Mesendoderm (in vitro differentiated cells): ENCODE data around the gene ZDHHC22.

Source experiments
- DNase-seq: peaks from one replicate; pipeline ENCODE4 v3.0.0; 2013
- H2AK5ac ChIP-seq: 2 replicates; pipeline ENCODE4 v1.6.1; 2013; ENCODE audit warnings: low read length, inconsistent platforms
- H2BK120ac ChIP-seq: 2 replicates; pipeline ENCODE4 v1.6.1; 2013; ENCODE audit warnings: low read depth, mild to moderate bottlenecking, low read length, moderate library complexity, mixed read lengths
- H2BK15ac ChIP-seq: replicated peaks from 2 replicates; pipeline ENCODE4 v1.6.1; 2013; ENCODE audit warnings: low read depth, mild to moderate bottlenecking, moderate library complexity
- H2BK5ac ChIP-seq: 2 replicates; pipeline ENCODE4 v1.6.1; 2013; ENCODE audit warnings: low read length, inconsistent platforms
- H3K18ac ChIP-seq: 2 replicates; pipeline ENCODE4 v1.6.1; 2013; ENCODE audit warnings: mild to moderate bottlenecking, low read length, mixed read lengths
- H3K23ac ChIP-seq: one replicate; pipeline ENCODE4 v1.6.1; 2013; ENCODE audit warnings: low read length
- H3K27ac ChIP-seq: 2 replicates; pipeline ENCODE4 v1.5.1; 2013; ENCODE audit warnings: low read depth, mild to moderate bottlenecking, inconsistent platforms, low read length, moderate library complexity
- H3K27me3 ChIP-seq: 2 replicates; pipeline ENCODE4 v1.6.1; 2013; ENCODE audit warnings: low read length, control low read depth, mild to moderate bottlenecking, inconsistent platforms; ENCODE audit not compliant: insufficient read depth, poor library complexity
- H3K36me3 ChIP-seq: 2 replicates; pipeline ENCODE4 v1.6.1; 2013; ENCODE audit warnings: low read length, inconsistent platforms; ENCODE audit not compliant: control insufficient read depth, insufficient read depth
- H3K4ac ChIP-seq: one replicate; pipeline ENCODE4 v1.6.1; 2013; ENCODE audit warnings: low read depth, mild to moderate bottlenecking, low read length, moderate library complexity
- H3K4me1 ChIP-seq: 2 replicates; pipeline ENCODE4 v1.6.1; 2013; ENCODE audit warnings: low read depth, low read length, inconsistent platforms; ENCODE audit not compliant: control insufficient read depth
- H3K4me2 ChIP-seq: 2 replicates; pipeline ENCODE4 v1.6.1; 2013; ENCODE audit warnings: low read length
- H3K4me3 ChIP-seq: 2 replicates; pipeline ENCODE4 v1.5.1; 2013; ENCODE audit warnings: mild to moderate bottlenecking, low read length
- H3K56ac ChIP-seq: one replicate; pipeline ENCODE4 v1.6.1; 2013; ENCODE audit warnings: low read length
- H3K79me1 ChIP-seq: 2 replicates; pipeline ENCODE4 v1.6.1; 2013; ENCODE audit warnings: low read length, inconsistent platforms
- H3K79me2 ChIP-seq: 2 replicates; pipeline ENCODE4 v1.6.1; 2013; ENCODE audit warnings: mild to moderate bottlenecking, low read length; ENCODE audit not compliant: control insufficient read depth, insufficient read depth
- H3K9ac ChIP-seq: 2 replicates; pipeline ENCODE4 v1.6.1; 2013; ENCODE audit warnings: low read length, inconsistent platforms
- H4K5ac ChIP-seq: one replicate; pipeline ENCODE4 v1.6.1; 2013; ENCODE audit warnings: low read length
- H4K8ac ChIP-seq: one replicate; pipeline ENCODE4 v1.6.1; 2013; ENCODE audit warnings: low read depth, mild to moderate bottlenecking, control low read depth, low read length, moderate library complexity
- WGBS: extraction: QIAGEN DNeasy Blood & Tissue Kit; methylation state at CpG from one replicate; pipeline ENCODE4 v1.1.7; 2013; ENCODE audit warnings: low lambda C conversion rate, missing lambda C conversion rate; ENCODE audit not compliant: insufficient coverage; ENCODE audit errors: extremely low coverage; 5-methylcytosine and 5-hydroxymethylcytosine counted together

Gene ZDHHC22

GRCh38 chr14:77128414-77128891 lies 13.1 kb downstream of the ZDHHC22 start:
- H4K5ac ChIP-seq = no peak overlapping the region
- no peak overlapping the region for H3K27ac ChIP-seq
- no peaks in the 10 kb centered on the region for H3K36me3 ChIP-seq
- H3K9ac ChIP-seq = no peak overlapping the region
- DNase-seq = no peak
- no peak overlapping the region for H2BK15ac ChIP-seq
- H3K23ac ChIP-seq = no peak overlapping the region
- no peaks in the 10 kb centered on the region for H3K79me1 ChIP-seq
- H3K4me2 ChIP-seq = no peak overlapping the region
- no peak overlapping the region for H3K4me3 ChIP-seq
- no peaks in the 10 kb centered on the region for H3K79me2 ChIP-seq
- WGBS = no CpG with 5 or more reads among the region's 6 CpGs
- no peaks in the 10 kb centered on the region for H3K27me3 ChIP-seq
- H2BK5ac ChIP-seq = no peak overlapping the region
- no peak overlapping the region for H3K4ac ChIP-seq
- no peak overlapping the region for H3K56ac ChIP-seq
- H2AK5ac ChIP-seq = no peak overlapping the region
- H4K8ac ChIP-seq = no peak overlapping the region
- no peak overlapping the region for H3K18ac ChIP-seq
- H2BK120ac ChIP-seq = no peak overlapping the region
- H3K4me1 ChIP-seq = peaks cover 5% of the 10 kb centered on the region

- Histone ChIP-seq H2BK120ac (no peak overlapping the region), H3K23ac (no peak overlapping the region), H3K4ac (no peak overlapping the region), H3K27ac (no peak overlapping the region), H3K79me1 (no peaks in the 10 kb centered on the region), H2BK5ac (no peak overlapping the region), H2AK5ac (no peak overlapping the region), H3K18ac (no peak overlapping the region), H2BK15ac (no peak overlapping the region), H4K8ac (no peak overlapping the region), H3K27me3 (no peaks in the 10 kb centered on the region), H4K5ac (no peak overlapping the region), H3K4me3 (no peak overlapping the region), H3K36me3 (no peaks in the 10 kb centered on the region), H3K4me1 (peaks cover 5% of the 10 kb centered on the region), H3K79me2 (no peaks in the 10 kb centered on the region), H3K56ac (no peak overlapping the region), H3K9ac (no peak overlapping the region), H3K4me2 (no peak overlapping the region)
- no peak for DNase-seq
- WGBS = no CpG with 5 or more reads among the region's 4 CpGs
These were observed 15.1 kb downstream of the ZDHHC22 start for GRCh38 chr14:77126461-77126990.

GRCh38 chr14:77125823-77126325 lies 15.7 kb downstream of the ZDHHC22 start:
- no peak overlapping the region for H2BK120ac ChIP-seq
- no peak overlapping the region for H3K4me3 ChIP-seq
- H3K4ac ChIP-seq = no peak overlapping the region
- H4K8ac ChIP-seq = no peak overlapping the region
- WGBS = no CpG with 5 or more reads among the region's 8 CpGs
- H3K18ac ChIP-seq = no peak overlapping the region
- no peak overlapping the region for H2BK5ac ChIP-seq
- no peak for DNase-seq
- no peak overlapping the region for H2AK5ac ChIP-seq
- H3K4me1 ChIP-seq = peaks cover 5% of the 10 kb centered on the region
- H3K23ac ChIP-seq = no peak overlapping the region
- peak overlapping the region; percentile 44 for H3K56ac ChIP-seq
- H3K9ac ChIP-seq = no peak overlapping the region
- H3K4me2 ChIP-seq = no peak overlapping the region
- H4K5ac ChIP-seq = no peak overlapping the region
- no peaks in the 10 kb centered on the region for H3K27me3 ChIP-seq
- H2BK15ac ChIP-seq = no peak overlapping the region
- no peaks in the 10 kb centered on the region for H3K79me2 ChIP-seq
- H3K79me1 ChIP-seq = no peaks in the 10 kb centered on the region
- no peaks in the 10 kb centered on the region for H3K36me3 ChIP-seq
- no peak overlapping the region for H3K27ac ChIP-seq

- no peaks in the 10 kb centered on the region for H3K79me2 ChIP-seq
- no peak overlapping the region for H3K27ac ChIP-seq
- no peak overlapping the region for H3K18ac ChIP-seq
- no peak overlapping the region for H2BK15ac ChIP-seq
- no peak overlapping the region for H4K8ac ChIP-seq
- H3K27me3 ChIP-seq = no peaks in the 10 kb centered on the region
- no peak overlapping the region for H2BK120ac ChIP-seq
- peak overlapping the region; percentile 31 for H3K4me3 ChIP-seq
- H2BK5ac ChIP-seq = no peak overlapping the region
- H3K4me2 ChIP-seq = peak overlapping the region; percentile 89
- no peak overlapping the region for H3K4ac ChIP-seq
- no peak overlapping the region for H4K5ac ChIP-seq
- H3K36me3 ChIP-seq = no peaks in the 10 kb centered on the region
- WGBS = no CpG with 5 or more reads among the region's 30 CpGs
- no peak overlapping the region for H3K23ac ChIP-seq
- peak overlapping the region; percentile 80 for H3K56ac ChIP-seq
- peak overlapping the region; percentile 58 for H3K9ac ChIP-seq
- no peaks in the 10 kb centered on the region for H3K79me1 ChIP-seq
- peaks cover 5% of the 10 kb centered on the region for H3K4me1 ChIP-seq
- peak; percentile 57 for DNase-seq
- H2AK5ac ChIP-seq = no peak overlapping the region
These were observed 16.2 kb downstream of the ZDHHC22 start for GRCh38 chr14:77125281-77125801.

GRCh38 chr14:77124345-77125280 lies 17.0 kb downstream of the ZDHHC22 start:
- Histone ChIP-seq H4K5ac (no peak overlapping the region), H3K79me1 (no peaks in the 10 kb centered on the region), H3K4ac (no peak overlapping the region), H3K18ac (no peak overlapping the region), H2AK5ac (no peak overlapping the region), H3K9ac (peak overlapping the region; percentile 76), H3K4me1 (peaks cover 5% of the 10 kb centered on the region), H2BK5ac (no peak overlapping the region), H3K27ac (no peak overlapping the region), H3K4me3 (peak overlapping the region; percentile 48), H3K27me3 (no peaks in the 10 kb centered on the region), H2BK15ac (no peak overlapping the region), H3K23ac (no peak overlapping the region), H4K8ac (no peak overlapping the region), H3K4me2 (peak overlapping the region; percentile 89), H3K36me3 (no peaks in the 10 kb centered on the region), H2BK120ac (no peak overlapping the region), H3K79me2 (no peaks in the 10 kb centered on the region), H3K56ac (peak overlapping the region; percentile 97)
- no CpG with 5 or more reads among the region's 73 CpGs for WGBS
- DNase-seq = peak; percentile 71
